ENCODE measurements around the gene DCAF15.

DCAF15 gene

GRCh38 chr19:13960863-13961784 is 8.8 kb downstream of the DCAF15 start:
- Histone ChIP-seq H4K20me1 (peaks cover 0 to 55% (median 23%) of the 10 kb centered on the region in 11 experiments; a peak in 15 of 22 replicates), H3K36me3 (peaks cover 68 to 94% (median 85%) of the 10 kb centered on the region in 11 experiments), H3K27ac (no peak overlapping the region), H3K9ac (no peak overlapping the region), H3K9me3 (replicated peaks in 1 of 11) (no peaks in the 10 kb centered on the region), H3K4me1 (no peaks in the 10 kb centered on the region), H3K4me2 (no peak overlapping the region), H3K27me3 (no peaks in the 10 kb centered on the region), H3K4me3 (no peak overlapping the region)
- TF ChIP-seq Cebpa-rat (IDR thresholded peaks at IDR 0.05), result no peak

- Histone ChIP-seq H4K20me1 (peaks cover 0 to 49% (median 17%) of the 10 kb centered on the region in 11 experiments; a peak in 15 of 22 replicates), H3K9me3 (replicated peaks in 1 of 11) (no peaks in the 10 kb centered on the region), H3K9ac (no peak overlapping the region), H3K4me2 (no peak overlapping the region), H3K27me3 (no peaks in the 10 kb centered on the region), H3K4me1 (no peaks in the 10 kb centered on the region), H3K36me3 (peaks cover 68 to 94% (median 85%) of the 10 kb centered on the region in 11 experiments), H3K27ac (no peak overlapping the region), H3K4me3 (no peak overlapping the region)
- TF ChIP-seq Cebpa-rat (IDR thresholded peaks at IDR 0.05), result no peak
These were observed 9.8 kb downstream of the DCAF15 start for GRCh38 chr19:13961826-13962698.

- Histone ChIP-seq H3K4me1 (no peaks in the 10 kb centered on the region), H3K4me3 (no peak overlapping the region), H3K4me2 (no peak overlapping the region), H3K9ac (no peak overlapping the region), H3K27ac (no peak overlapping the region), H3K36me3 (peaks cover 68 to 94% (median 85%) of the 10 kb centered on the region in 11 experiments), H4K20me1 (peaks cover 0 to 40% (median 12%) of the 10 kb centered on the region in 11 experiments; a peak in 15 of 22 replicates), H3K9me3 (replicated peaks in 1 of 11) (no peaks in the 10 kb centered on the region), H3K27me3 (no peaks in the 10 kb centered on the region)
- TF ChIP-seq Cebpa-rat (IDR thresholded peaks at IDR 0.05), result no peak
These were observed 10.6 kb downstream of the DCAF15 start for GRCh38 chr19:13962699-13963602.

GRCh38 chr19:13963603-13964105 is 11.3 kb downstream of the DCAF15 start:
- no peak overlapping the region for H3K27ac ChIP-seq
- no peak overlapping the region for H3K9ac ChIP-seq
- H3K36me3 ChIP-seq, result peaks cover 68 to 94% (median 85%) of the 10 kb centered on the region in 11 experiments
- no peaks in the 10 kb centered on the region for H3K9me3 ChIP-seq (replicated peaks in 1 of 11)
- H4K20me1 ChIP-seq, result peaks cover 0 to 33% (median 6%) of the 10 kb centered on the region in 11 experiments; a peak in 8 of 22 replicates
- H3K4me2 ChIP-seq, result no peak overlapping the region
- no peak overlapping the region for H3K4me3 ChIP-seq
- H3K27me3 ChIP-seq, result no peaks in the 10 kb centered on the region
- TF ChIP-seq Cebpa-rat (IDR thresholded peaks at IDR 0.05), result no peak
- no peaks in the 10 kb centered on the region for H3K4me1 ChIP-seq

GRCh38 chr19:13964776-13965175 is 12.5 kb downstream of the DCAF15 start:
- peaks cover 67 to 94% (median 85%) of the 10 kb centered on the region in 11 experiments for H3K36me3 ChIP-seq
- H3K9ac ChIP-seq, result no peak overlapping the region
- no peak for TF ChIP-seq Cebpa-rat (IDR thresholded peaks at IDR 0.05)
- H3K4me1 ChIP-seq, result no peaks in the 10 kb centered on the region
- H3K27me3 ChIP-seq, result no peaks in the 10 kb centered on the region
- no peak overlapping the region for H3K4me3 ChIP-seq
- H4K20me1 ChIP-seq, result peaks cover 0 to 22% (median 6%) of the 10 kb centered on the region in 11 experiments; a peak in 7 of 22 replicates
- H3K27ac ChIP-seq, result no peak overlapping the region
- H3K4me2 ChIP-seq, result no peak overlapping the region
- no peaks in the 10 kb centered on the region for H3K9me3 ChIP-seq (replicated peaks in 1 of 11)

- Histone ChIP-seq H3K27me3 (no peaks in the 10 kb centered on the region), H3K4me1 (no peaks in the 10 kb centered on the region), H3K36me3 (peaks cover 64 to 94% (median 84%) of the 10 kb centered on the region in 11 experiments), H3K27ac (no peak overlapping the region), H3K9me3 (replicated peaks in 1 of 11) (no peaks in the 10 kb centered on the region), H4K20me1 (peaks cover 0 to 15% (median 5%) of the 10 kb centered on the region in 11 experiments; a peak in 6 of 22 replicates), H3K9ac (no peak overlapping the region), H3K4me3 (no peak overlapping the region), H3K4me2 (no peak overlapping the region)
- no peak for TF ChIP-seq Cebpa-rat (IDR thresholded peaks at IDR 0.05)
These were observed 13.1 kb downstream of the DCAF15 start for GRCh38 chr19:13965377-13965896.

GRCh38 chr19:13965926-13966683 is 13.8 kb downstream of the DCAF15 start:
- Histone ChIP-seq H3K27ac (no peak overlapping the region), H3K9ac (no peak overlapping the region), H3K4me2 (no peak overlapping the region), H3K9me3 (replicated peaks in 1 of 11) (no peaks in the 10 kb centered on the region), H3K4me3 (no peak overlapping the region), H3K27me3 (no peaks in the 10 kb centered on the region), H3K4me1 (no peaks in the 10 kb centered on the region), H3K36me3 (peaks cover 58 to 94% (median 81%) of the 10 kb centered on the region in 11 experiments), H4K20me1 (peaks cover 0 to 9% (median 0%) of the 10 kb centered on the region in 11 experiments; a peak in 2 of 22 replicates)
- TF ChIP-seq Cebpa-rat (IDR thresholded peaks at IDR 0.05), result no peak

Data from BLaER1 treated with 17β-estradiol and CSF1 and Interleukin-3, amounts not matched to agents 10 nM and 100 nM (cell line).